ENCODE measurements around the gene TMEM121.
"Not testable (repeated sequence)": the region's sequence is repeated elsewhere in the genome, so short reads cannot be mapped to it uniquely, and the experiment has no call there.

DNA sequence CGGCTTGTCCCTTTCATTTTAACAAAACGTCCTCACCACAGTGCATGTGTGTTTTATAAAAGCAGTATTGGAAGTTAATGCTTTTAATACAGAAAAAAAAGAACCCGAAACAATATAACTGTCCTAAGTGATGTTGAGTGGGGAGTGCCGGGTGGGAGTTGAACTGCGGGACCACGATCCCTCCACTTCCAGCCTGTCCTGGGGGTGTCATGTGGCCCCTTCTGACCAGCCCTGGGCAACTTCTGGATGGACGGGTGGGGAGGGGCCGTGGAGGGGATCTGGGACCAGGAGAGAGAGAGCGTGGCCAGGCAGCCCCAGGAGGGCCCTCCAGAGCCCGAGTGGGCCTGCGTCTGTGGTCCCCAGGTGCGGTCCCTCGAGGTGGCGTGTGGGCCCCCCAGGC is 35.0 kb downstream of the TMEM121 start:
- TF ChIP-seq CTCF (IDR thresholded peaks at IDR 0.05); POLR2AphosphoS5 (IDR thresholded peaks at IDR 0.05; ENCODE audit: insufficient read depth in 1 of 2, low read depth in 1 of 2): not testable (repeated sequence)
